Skeletal muscle satellite cell (primary cell): Measurements from ENCODE around the gene LRRK1.

Experiments used
- H3K27me3 ChIP-seq: 2 replicates; pipeline ENCODE4 v1.7.0; 2013; ENCODE audit warnings: low read length; ENCODE audit not compliant: control insufficient read depth, insufficient read depth
- H3K36me3 ChIP-seq: 2 replicates; pipeline ENCODE4 v1.7.0; 2013; ENCODE audit warnings: mild to moderate bottlenecking, control low read depth, low read length; ENCODE audit not compliant: insufficient read depth
- H3K4me1 ChIP-seq: 2 replicates; pipeline ENCODE4 v1.7.0; 2013; ENCODE audit warnings: low read length; ENCODE audit not compliant: control insufficient read depth, insufficient read depth
- H3K4me2 ChIP-seq: 2 replicates; pipeline ENCODE4 v1.7.0; 2013; ENCODE audit warnings: mild to moderate bottlenecking, low read length
- H3K4me3 ChIP-seq: 2 replicates; pipeline ENCODE4 v1.7.0; 2013; ENCODE audit warnings: low read length
- H3K9ac ChIP-seq: 2 replicates; pipeline ENCODE4 v1.7.0; 2013; ENCODE audit warnings: mild to moderate bottlenecking, low read depth, low read length, moderate library complexity
- H3K9me3 ChIP-seq: replicated peaks from 2 replicates; pipeline ENCODE4 v1.7.0; 2013; ENCODE audit warnings: mild to moderate bottlenecking, control low read depth, low read length

Gene LRRK1

DNA sequence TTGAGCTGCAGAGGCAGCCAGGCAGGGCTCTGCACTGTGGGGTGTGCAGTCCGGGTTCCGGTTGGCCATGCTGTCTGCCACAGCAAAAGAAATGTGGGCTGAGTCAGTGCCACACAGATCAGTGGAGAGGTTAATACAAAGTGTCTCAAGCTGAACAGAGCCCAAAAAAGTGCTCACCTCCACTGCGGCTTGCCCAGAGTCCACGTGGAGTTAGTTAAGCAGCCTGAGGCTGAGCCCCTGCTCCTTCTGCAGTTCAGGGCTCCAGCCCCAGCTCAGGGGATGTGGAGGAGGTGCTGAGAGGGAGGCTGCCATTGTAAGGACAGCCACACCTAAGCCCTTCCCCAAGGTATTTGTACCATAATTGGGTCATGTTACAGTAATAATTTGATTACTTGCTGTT, 85.3 kb downstream of the LRRK1 start:
- no peak overlapping the region for H3K4me3 ChIP-seq
- H3K9me3 ChIP-seq, result peaks cover 3% of the 10 kb centered on the region
- H3K4me1 ChIP-seq, result peaks cover 20% of the 10 kb centered on the region
- no peaks in the 10 kb centered on the region for H3K27me3 ChIP-seq
- H3K4me2 ChIP-seq, result no peak overlapping the region
- H3K9ac ChIP-seq, result no peak overlapping the region
- H3K36me3 ChIP-seq, result no peaks in the 10 kb centered on the region

DNA sequence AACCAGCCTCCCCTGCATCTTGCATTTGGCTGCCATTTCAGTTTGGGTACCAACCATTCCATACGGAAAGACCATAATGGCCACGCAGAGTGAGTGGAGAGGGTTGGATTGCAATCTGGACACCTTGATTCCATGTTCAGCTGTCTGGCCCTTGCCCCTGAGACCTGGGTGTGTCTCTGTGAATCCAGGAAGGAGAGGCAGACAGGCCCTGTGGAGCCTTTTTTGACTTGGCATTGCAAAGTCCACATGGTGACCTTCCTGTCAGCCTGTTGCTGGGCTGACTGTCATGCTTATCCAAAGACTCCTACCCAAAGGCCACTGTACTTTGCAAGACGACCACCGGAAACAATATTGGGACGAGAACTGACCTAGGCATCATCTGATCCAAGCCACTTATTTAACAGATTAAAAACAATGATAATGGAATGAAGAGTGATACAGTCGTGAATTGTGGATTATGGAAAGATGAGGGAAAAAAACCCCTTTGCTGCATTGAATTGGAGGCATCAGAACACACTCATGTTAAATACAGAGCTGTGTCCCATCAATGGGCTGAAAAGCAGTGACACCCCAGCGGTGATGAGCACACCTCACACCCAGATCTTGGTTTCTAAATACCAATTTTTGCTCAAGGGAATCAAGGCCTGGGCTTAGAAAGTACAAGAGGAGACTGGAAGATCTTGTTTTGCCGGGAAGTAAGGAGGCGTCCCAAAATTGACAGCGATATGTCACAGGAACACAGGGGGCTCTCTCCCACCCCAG, 86.0 kb downstream of the LRRK1 start:
- H3K4me3 ChIP-seq, result no peak overlapping the region
- H3K27me3 ChIP-seq, result no peaks in the 10 kb centered on the region
- H3K36me3 ChIP-seq, result no peaks in the 10 kb centered on the region
- H3K9me3 ChIP-seq, result peaks cover 3% of the 10 kb centered on the region
- H3K4me2 ChIP-seq, result no peak overlapping the region
- H3K4me1 ChIP-seq, result peaks cover 13% of the 10 kb centered on the region
- H3K9ac ChIP-seq, result no peak overlapping the region

DNA sequence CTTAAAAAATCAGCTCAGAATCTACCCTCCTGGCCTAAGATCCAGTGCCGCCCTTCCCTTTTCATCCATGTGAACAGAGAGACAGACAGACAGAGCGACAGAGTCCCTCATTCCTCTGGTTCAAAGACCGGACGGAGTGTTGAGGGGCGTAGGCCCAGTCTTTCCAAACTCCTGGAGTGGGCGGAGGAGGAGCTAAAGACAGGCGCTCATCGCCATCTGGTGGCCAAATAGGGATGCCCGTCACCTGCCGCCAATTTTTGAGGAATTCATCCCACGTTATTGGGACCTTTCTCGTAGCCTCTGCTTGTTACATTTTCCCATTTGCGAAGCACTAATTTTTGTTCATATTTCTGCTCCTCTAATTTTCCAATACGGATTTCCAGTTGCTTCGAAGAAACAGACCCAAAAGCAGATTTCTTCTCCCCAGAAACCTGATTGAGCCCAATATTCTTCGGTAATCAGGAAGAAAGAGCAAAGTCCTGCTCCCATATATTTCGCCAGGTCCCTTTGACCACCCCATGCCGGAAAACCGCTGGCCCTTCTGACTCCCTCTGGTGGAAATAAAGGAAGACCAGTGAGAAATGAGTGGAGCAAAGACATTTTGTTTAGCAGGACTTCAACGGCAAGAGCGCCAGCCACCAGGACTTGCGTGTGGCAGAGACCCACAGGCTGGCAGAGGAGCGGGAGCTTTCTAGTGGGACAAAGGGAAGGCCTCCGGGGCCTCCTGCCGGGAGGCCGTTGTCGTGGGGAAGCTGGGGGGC, 88.0 kb downstream of the LRRK1 start:
- Histone ChIP-seq H3K36me3 (no peaks in the 10 kb centered on the region), H3K9ac (no peak overlapping the region), H3K27me3 (no peaks in the 10 kb centered on the region), H3K4me2 (peak overlapping the region; percentile 46), H3K4me1 (peaks cover 11% of the 10 kb centered on the region), H3K4me3 (no peak overlapping the region), H3K9me3 (peaks cover 3% of the 10 kb centered on the region)

DNA sequence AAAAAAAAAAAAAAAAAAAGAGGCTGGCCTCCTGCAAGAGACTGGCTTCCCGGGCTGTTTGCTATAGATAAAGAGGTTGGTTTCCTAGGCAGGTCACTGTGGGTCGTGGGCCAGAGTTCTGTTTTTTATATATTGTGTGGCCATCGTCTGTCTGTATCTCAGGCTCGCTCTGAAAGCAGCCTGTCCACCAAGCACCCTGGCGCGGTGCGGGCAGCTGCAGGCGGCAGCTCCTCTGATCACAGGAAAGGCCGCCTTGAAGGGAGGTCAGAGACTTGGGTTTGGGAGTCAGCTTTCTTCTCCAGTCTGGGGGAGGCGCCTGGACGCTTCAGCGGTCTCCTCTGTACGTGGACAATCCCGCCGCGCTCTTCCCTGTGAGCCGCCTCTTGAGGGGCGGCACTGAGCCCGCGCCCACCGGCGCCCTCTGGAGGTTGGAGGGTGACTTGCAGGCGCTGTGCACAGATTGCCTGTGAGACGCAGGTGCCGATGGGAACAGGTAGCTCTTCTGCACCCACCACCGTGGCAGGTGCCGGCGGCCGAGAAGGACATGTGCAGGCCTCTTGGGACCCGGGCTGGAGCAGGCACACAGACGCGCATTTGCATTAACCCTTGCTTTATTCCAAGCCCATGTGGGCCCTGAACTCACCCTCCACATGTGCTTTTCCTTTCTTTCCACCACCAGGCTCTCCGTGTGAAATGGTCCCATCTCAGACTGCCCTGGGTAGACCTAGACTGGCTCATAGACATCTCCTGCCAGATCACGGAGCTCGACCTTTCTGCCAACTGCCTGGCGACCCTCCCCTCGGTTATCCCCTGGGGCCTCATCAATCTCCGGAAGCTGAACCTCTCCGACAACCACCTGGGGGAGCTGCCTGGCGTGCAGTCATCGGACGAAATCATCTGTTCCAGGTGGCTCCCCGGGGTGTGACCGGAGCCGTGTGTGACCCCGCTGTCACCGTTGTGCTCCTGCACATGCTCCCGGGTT, 89.3 kb downstream of the LRRK1 start:
- Histone ChIP-seq H3K4me2 (peak overlapping the region; percentile 76), H3K36me3 (no peaks in the 10 kb centered on the region), H3K4me3 (peak overlapping the region; percentile 70), H3K27me3 (no peaks in the 10 kb centered on the region), H3K4me1 (peaks cover 11% of the 10 kb centered on the region), H3K9ac (peak overlapping the region; percentile 49), H3K9me3 (peaks cover 3% of the 10 kb centered on the region)

DNA sequence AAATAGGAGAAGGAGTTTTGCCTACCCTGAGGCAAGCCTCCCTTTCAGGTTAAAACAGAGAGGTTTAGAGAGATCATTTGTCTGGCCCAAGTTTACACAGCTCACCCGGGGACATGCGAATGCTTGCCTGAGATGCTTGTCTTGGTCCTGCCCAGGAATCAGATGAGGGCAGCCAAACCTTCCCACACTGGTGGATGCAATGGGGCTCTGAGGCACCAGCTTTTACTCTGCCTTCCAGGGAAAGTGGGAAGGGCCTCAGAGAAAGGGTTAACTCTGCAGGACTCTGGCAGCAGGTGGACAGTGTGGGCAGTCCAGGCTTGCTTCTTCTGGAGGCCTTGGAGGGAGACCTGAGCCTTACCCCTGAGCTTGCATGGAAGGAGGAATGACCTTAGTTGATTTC, 90.0 kb downstream of the LRRK1 start:
- Histone ChIP-seq H3K4me3 (no peak overlapping the region), H3K36me3 (no peaks in the 10 kb centered on the region), H3K9ac (no peak overlapping the region)

DNA sequence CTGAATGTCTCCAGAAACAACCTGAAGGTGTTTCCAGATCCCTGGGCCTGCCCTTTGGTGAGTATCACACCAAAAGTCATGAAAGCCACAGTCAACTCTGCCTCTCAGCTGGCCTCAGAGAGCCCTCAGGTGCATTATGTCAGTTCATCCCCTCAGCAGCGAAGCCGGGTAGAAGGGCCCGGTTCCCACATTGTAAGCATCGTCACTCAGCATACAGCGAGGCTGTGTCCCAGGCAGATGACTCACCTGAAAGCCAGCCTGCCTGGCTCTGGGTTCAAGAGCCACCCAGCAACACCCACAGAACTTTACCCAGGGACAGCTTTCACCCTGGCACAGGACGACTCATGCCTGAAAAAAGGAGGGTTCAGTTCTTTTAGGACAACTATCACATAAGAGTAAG, 91.6 kb downstream of the LRRK1 start:
- H3K36me3 ChIP-seq, result peaks cover 5% of the 10 kb centered on the region
- H3K9ac ChIP-seq, result no peak overlapping the region
- H3K4me2 ChIP-seq, result no peak overlapping the region
- no peak overlapping the region for H3K4me3 ChIP-seq
- H3K4me1 ChIP-seq, result peaks cover 11% of the 10 kb centered on the region
- no peaks in the 10 kb centered on the region for H3K9me3 ChIP-seq
- H3K27me3 ChIP-seq, result no peaks in the 10 kb centered on the region

More for the DNA sequence above, 90.0 kb downstream of the LRRK1 start:
- Histone ChIP-seq H3K9me3 (peaks cover 3% of the 10 kb centered on the region), H3K4me2 (no peak overlapping the region), H3K4me1 (peaks cover 11% of the 10 kb centered on the region), H3K27me3 (no peaks in the 10 kb centered on the region)

DNA sequence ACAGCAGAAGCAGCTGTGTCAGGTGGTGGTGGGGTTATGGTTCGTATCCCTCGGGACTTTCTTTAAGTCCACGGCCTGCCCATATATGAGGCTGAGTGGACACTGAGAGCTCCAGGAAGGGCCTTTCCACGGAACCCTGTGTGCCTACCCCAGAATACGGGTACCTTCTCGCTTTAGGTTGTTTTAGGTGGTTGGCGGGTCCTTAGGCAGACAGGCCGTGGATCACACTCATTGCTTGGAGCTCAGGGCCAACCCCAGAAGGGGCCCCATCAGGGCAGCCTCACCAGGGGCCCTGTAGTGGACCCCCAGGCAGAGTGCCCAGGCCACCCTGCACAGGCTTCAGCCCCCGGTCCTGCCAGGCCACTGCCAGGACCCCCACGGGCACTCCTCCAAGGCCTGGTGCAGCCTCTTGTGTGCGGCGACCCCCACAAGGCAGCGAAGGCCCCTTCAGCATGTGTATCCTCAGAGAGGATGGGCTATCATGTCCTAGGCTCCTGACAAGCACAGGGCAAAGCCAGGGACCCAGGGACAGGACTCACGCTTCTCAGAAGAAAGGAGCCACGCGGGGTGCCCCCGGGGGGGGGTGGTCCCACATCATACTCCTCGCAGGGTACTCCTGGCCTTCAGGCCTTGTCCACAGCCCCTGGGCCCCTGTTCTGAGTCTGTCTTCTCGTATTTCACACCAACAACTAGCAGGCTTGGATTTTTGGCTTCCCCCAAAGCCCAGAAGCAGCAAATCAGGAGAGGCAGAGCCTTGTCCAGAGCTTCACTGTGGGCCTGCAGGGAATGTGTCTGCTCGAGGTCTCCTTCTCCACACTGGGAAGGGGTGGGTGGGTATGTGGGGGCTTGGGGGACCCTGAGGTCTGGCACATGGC, 93.4 kb downstream of the LRRK1 start:
- peaks cover 10% of the 10 kb centered on the region for H3K36me3 ChIP-seq

DNA sequence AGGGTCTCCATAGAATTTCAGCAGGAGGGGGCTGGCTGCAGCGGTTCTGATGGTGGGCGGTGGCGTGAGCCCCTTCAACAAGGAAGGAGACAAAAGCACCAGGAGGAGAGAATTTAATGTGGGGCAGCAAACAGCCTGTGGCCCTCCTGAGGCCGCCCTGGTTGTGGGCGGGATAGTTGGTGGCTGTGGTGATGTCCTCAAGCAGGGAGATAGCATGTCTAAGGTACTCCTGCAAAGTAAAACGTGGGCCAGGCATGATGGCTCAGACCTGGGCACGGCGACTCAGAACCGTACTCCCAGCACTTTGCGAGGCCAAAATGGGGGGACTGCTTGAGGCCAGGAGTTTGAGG, 94.0 kb downstream of the LRRK1 start:
- Histone ChIP-seq H3K4me2 (no peak overlapping the region), H3K4me3 (no peak overlapping the region), H3K4me1 (no peaks in the 10 kb centered on the region), H3K36me3 (peaks cover 10% of the 10 kb centered on the region), H3K9ac (no peak overlapping the region), H3K9me3 (no peaks in the 10 kb centered on the region), H3K27me3 (no peaks in the 10 kb centered on the region)

More for the DNA sequence above, 93.4 kb downstream of the LRRK1 start:
- no peaks in the 10 kb centered on the region for H3K27me3 ChIP-seq
- no peaks in the 10 kb centered on the region for H3K9me3 ChIP-seq
- H3K4me3 ChIP-seq, result no peak overlapping the region
- H3K9ac ChIP-seq, result no peak overlapping the region
- peaks cover 1% of the 10 kb centered on the region for H3K4me1 ChIP-seq
- no peak overlapping the region for H3K4me2 ChIP-seq

DNA sequence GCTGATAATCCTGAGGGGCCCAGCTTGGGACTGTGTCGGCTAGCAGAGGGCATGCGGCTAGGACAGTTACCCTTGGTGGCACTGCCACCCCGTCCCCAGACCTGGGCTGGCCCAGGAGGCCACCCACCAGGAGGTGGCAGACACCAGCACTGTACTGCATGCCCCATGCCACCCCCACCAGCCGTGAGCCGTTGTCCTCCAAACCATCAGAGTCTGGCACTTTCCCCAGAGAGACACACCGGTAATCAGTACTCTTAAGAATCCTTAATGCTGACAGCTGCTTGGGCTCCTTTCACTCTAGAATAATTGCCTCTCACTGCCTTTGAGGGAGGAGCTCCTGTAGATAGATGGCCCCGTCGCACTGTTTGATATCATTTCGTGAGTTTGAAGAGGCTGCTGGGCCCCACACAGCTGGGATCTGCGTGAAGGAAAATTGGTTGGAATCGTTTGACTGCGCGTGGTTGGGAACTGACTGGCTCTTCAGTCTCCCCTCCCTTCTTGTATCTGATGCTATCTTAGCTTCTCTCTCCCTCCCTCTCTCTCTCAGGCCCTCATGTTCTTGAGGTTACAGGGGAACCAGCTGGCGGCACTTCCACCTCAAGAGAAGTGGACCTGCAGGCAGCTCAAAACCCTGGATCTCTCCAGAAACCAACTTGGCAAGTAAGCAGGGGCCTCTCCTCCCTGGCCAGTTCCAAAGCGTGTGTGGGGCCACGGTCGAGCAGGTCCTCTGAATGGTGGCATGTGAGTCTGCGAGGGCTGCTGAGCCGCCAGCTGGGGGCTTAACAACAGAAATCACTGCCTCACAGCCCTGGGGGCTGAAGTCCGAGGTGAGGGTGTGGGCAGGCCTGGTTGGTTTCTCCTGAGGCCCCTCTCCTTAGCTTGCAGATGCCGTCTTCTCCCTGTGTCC, 94.9 kb downstream of the LRRK1 start:
- Histone ChIP-seq H3K4me1 (no peaks in the 10 kb centered on the region), H3K9ac (no peak overlapping the region), H3K4me3 (no peak overlapping the region), H3K36me3 (peaks cover 10% of the 10 kb centered on the region), H3K4me2 (no peak overlapping the region), H3K9me3 (no peaks in the 10 kb centered on the region), H3K27me3 (no peaks in the 10 kb centered on the region)
